ENCODE results near the gene ARF5.

ARF5 gene

DNA sequence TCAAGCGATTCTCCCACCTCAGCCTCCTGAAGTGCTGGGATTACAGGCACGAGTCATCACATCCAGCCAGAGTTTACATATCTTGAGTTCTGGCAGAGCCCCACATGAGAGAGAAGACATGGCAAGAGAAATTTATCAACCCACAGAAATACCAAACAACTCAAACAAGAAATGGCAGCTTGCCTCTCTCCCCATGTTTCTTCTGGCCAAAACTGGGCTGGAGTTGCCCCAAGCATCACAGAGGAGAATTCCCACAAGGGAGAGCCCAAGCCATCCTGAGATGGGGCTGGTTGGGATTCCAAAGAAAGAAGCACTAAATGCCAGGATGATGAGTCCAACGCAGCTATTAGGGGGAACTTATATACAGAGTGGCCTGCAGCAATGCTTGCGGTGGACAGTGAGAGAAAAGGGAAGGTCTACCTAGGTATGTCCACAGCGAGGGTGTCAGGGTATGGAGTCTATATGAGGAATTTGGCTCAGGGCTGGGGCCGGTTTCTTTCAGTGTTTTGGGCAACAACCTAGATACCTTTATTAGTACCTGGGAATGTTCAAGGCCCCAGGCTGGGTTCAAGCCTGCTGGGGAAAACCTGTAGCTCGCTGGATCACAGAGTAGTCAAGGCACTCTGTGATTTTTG, 44.2 kb downstream of the ARF5 start:
- DNase-seq: no peak

DNA sequence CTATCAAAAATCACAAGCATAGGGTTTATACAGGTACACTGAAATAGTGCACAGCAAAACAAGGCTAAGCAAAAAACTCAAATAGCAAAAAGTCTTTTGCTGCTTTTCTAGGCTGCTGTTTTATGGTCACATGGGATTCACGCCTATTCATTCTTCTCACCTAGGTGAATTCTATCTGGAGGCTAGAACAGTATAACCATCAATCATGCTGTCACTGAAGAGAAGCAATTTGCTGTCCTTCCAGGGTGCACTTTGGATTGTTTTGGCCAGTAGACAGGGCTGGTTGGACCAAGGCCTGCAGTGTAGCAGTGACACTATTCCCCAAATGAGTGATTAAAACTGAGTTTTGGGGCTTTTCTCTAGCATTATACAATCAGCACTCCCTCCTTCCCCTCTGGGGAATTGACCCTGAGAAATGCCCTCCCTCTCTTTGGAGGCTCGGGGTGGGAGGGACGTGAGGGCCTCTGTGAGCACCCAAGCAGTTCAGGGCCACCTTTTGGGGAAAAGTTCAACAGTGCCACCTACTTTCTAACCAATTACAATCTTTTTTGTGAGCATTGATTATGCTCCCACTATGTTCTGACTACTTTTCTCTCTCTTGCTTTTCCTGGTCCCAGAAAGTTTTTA, 47.6 kb downstream of the ARF5 start:
- DNase-seq: no peak

DNA sequence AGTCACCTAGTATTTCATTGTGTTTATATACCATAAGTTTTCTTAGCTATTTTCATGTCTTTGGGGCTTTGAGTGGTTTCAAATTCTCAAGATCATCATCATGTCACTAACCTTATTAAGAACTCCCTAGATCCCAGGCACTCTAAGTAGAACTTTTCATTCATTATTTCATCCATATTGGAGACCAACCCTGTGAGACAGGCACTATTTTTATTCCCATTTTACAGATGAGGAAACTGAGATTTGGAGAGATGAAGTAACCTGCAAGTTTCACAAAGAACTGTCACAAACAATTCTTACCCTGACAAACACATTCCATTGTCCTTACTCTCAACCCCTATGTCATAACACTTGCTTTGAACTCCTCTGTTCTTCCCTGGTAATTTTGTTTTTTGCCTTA, 50.0 kb downstream of the ARF5 start:
- no peak for DNase-seq

Data from right kidney (tissue), 1 donor.